NB4 (cell line): ENCODE results near the gene TMEM9.

Source experiments
- DNase-seq: peaks from one replicate; pipeline ENCODE4 v3.0.0; 2010; ENCODE audit warnings: low read depth
- H3K4me3 ChIP-seq: one replicate; pipeline ENCODE4 v1.5.1; 2011; ENCODE audit warnings: mild to moderate bottlenecking, low read depth, low read length, moderate library complexity
- CTCF ChIP-seq: IDR thresholded peaks from one replicate; pipeline ENCODE4 v1.5.1; 2012; ENCODE audit warnings: low read depth, low read length
- MAX ChIP-seq: IDR thresholded peaks from 2 replicates; pipeline ENCODE4 v1.6.1; 2011; ENCODE audit warnings: low read depth, low read length
- MYC ChIP-seq: IDR thresholded peaks from 2 replicates; pipeline ENCODE4 v1.6.1; 2011; ENCODE audit warnings: low read depth, low read length
- POLR2A ChIP-seq: IDR thresholded peaks from 2 replicates; pipeline ENCODE4 v1.6.1; 2011; ENCODE audit warnings: mild to moderate bottlenecking; ENCODE audit not compliant: insufficient read length; ENCODE audit errors: extremely low read depth

The TMEM9 gene

GRCh38 chr1:201110616-201111015, 43.7 kb downstream of the TMEM9 start:
- TF ChIP-seq MAX (no peak), POLR2A (no peak)
- no peak for DNase-seq

GRCh38 chr1:201110138-201110537, 44.1 kb downstream of the TMEM9 start:
- no peak overlapping the region for H3K4me3 ChIP-seq
- no peak for TF ChIP-seq MYC
- no peak for TF ChIP-seq CTCF
- no peak for TF ChIP-seq MAX
- no peak for DNase-seq

More at GRCh38 chr1:201110616-201111015, 43.7 kb downstream of the TMEM9 start:
- H3K4me3 ChIP-seq, result no peak overlapping the region

DNA sequence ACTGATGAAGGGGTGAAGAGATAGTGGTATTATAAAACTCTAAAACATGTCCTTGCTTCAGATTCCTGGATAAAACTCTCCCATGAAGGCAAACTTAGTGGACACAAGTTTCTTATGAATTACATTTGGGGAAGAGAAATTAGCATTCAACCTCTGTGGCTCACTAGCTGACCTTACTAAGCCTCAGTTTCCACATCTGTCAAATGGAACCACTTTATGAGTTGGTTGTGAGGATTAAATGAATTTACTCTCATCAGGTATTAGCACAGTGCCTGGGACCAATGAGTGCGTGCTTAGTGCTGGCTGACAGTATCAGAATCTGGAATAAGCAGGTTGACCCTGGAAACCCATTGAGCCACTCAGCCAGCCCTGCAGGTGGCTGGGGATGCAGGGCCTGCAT, 44.6 kb downstream of the TMEM9 start:
- no peak for DNase-seq
- H3K4me3 ChIP-seq, result no peak overlapping the region
- TF ChIP-seq POLR2A (no peak), CTCF (no peak), MYC (no peak), MAX (no peak)

GRCh38 chr1:201108614-201109013, 45.7 kb downstream of the TMEM9 start:
- DNase-seq, result no peak
- no peak for TF ChIP-seq MYC
- no peak for TF ChIP-seq MAX
- TF ChIP-seq POLR2A, result no peak
- no peak for TF ChIP-seq CTCF
- H3K4me3 ChIP-seq, result no peak overlapping the region

DNA sequence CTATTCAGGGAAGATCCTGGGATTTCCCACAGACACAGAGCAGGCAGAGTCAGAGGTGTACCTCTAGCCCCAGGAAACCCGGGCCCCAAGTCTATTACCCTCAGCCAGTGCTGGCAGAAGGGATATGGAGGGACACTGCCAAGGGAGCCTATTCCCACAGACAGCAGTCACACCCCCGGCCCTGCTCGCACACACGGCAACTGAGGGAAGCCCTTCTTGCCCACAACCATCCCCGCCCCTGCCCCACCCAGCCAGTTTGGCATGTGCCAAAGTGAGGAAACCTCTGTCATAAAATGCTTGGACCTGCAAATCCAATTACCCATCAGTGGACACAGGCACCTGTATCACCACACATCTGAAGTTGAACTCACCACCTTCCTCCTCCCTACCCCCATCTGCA, 48.6 kb downstream of the TMEM9 start:
- no peak overlapping the region for H3K4me3 ChIP-seq
- no peak for DNase-seq
- TF ChIP-seq MAX (no peak), MYC (no peak), POLR2A (no peak), CTCF (no peak)

- TF ChIP-seq MYC (no peak), CTCF (no peak), POLR2A (no peak), MAX (no peak)
- DNase-seq, result no peak
- H3K4me3 ChIP-seq, result no peak overlapping the region
Observed at GRCh38 chr1:201104141-201104540, 50.1 kb downstream of the TMEM9 start.
